AG04449 (cell line): ENCODE data around the gene MCTP1.

ENCODE experiments used
- CTCF ChIA-PET: fragments of 350-600 bp; formaldehyde crosslinking; extraction: SDS; loops from one replicate; lab custom pipeline; 2021; ENCODE audit warnings: antibody characterized with exemption; lab: Yijun Ruan, JAX
- POLR2A ChIA-PET: fragments of 400-600, 350-600 bp; formaldehyde crosslinking; extraction: SDS; loops from one replicate; lab custom pipeline; 2020; ENCODE audit warnings: antibody characterized with exemption, inconsistent platforms; lab: Yijun Ruan, JAX
- DNase-seq: peaks from one replicate; pipeline ENCODE4 v3.0.0-alpha.2; 2010; ENCODE audit warnings: low read depth, low spot score
- H3K4me3 ChIP-seq: 2 replicates; pipeline ENCODE4 v1.5.1; 2011; ENCODE audit warnings: low read depth, mild to moderate bottlenecking, control low read depth, low read length
- CTCF ChIP-seq: IDR thresholded peaks from one replicate; pipeline ENCODE4 v1.5.1; 2011; ENCODE audit warnings: mild to moderate bottlenecking, moderate library complexity, low read length, control low read depth, inconsistent platforms; ENCODE audit not compliant: insufficient read depth; ENCODE audit errors: missing control alignments

Gene MCTP1

DNA sequence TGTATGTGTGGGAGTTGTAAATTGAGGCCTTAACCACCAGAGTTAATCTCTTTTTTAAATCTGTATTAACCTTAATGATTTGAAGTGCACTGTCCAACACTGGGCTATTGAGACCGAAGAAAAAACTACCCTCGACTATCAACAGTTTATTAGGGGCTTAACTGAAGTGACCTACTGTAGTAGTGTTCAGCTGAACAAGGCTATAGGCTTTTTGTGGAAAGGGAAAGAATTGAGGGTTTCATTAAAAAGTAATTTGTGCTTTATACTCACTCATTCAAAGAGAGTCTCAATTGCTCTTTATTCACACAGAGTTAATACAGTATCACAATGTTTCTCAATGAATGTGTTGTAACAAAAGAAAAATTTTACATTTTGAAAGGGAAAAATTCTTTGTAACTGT is 399.0 kb downstream of the MCTP1 start:
- CTCF ChIA-PET, result no interaction called here

GRCh38 chr5:94884311-94884710 is 400.6 kb downstream of the MCTP1 start:
- ChIA-PET POLR2A (no interaction called here), CTCF (no interaction called here)
- no peak for DNase-seq
- no peak overlapping the region for H3K4me3 ChIP-seq
- TF ChIP-seq CTCF, result no peak

More for the DNA sequence above, 399.0 kb downstream of the MCTP1 start:
- DNase-seq, result no peak
- POLR2A ChIA-PET, result no interaction called here
- no peak overlapping the region for H3K4me3 ChIP-seq
- no peak for TF ChIP-seq CTCF

- TF ChIP-seq CTCF, result no peak
- ChIA-PET POLR2A (no interaction called here), CTCF (interaction anchor here (1.5 kb wide), 1 partner anchor 22 kb away, joined by 5 read pairs; no protein-coding TSS in a partner anchor)
- H3K4me3 ChIP-seq, result no peak overlapping the region
- DNase-seq, result no peak
Measured at GRCh38 chr5:94872526-94872925, 412.4 kb downstream of the MCTP1 start.

DNA sequence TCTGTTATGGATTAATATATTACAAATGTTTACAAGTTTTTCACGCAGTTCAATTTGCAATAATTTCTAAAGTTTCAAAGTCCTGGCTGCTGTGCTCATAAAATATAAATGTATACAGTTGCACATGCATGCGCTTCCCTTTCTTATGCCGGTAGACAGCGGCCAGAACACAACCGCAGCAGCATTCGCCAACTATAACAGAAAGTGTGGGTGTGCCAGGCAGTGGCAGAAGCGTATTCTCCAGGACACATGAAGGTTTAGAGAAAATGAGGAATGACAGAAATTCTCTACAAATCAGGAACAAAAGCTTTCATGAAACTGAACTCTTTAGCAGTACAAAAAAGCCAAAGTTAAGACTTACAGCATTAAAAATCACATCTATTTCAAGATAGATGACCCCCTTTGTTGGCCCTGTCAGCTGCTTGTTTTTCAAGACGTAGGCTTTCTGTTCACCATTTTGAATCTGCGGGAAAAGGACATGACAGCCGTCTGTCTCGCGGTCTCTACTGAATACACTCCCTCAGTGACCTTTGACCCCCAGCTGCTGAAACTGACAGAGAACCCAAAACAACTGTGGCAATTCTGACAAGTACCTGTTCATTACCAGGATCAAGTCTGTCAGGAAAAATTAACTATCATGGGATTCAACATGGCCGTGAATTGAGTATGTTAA is 414.2 kb downstream of the MCTP1 start:
- TF ChIP-seq CTCF, result no peak
- ChIA-PET CTCF (interaction anchor here (1.5 kb wide), 1 partner anchor 20 kb away, joined by 5 read pairs; no protein-coding TSS in a partner anchor), POLR2A (no interaction called here)
- H3K4me3 ChIP-seq, result no peak overlapping the region
- DNase-seq, result no peak

- DNase-seq, result no peak
- no peak for TF ChIP-seq CTCF
- H3K4me3 ChIP-seq, result no peak overlapping the region
- ChIA-PET CTCF (no interaction called here), POLR2A (no interaction called here)
Measured at GRCh38 chr5:94869921-94870320, 415.0 kb downstream of the MCTP1 start.

DNA sequence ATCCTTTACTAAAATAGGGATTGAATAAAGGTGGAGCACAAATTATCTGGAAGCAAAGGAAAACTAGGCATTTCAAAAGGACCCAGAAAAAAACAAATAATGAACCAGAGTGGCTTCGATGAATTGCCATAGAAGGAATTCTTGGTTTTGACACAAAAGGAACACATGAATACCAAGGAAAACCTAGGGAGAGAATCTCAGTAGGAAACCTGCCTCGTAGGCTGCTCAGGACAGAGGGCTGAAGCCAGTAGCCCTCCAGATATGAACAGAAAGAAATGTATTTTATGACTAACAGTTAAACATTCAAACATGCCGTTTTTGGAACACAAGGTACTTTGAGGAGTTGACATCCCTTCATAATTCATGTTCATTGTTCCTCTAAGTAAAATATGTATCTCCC is 420.9 kb downstream of the MCTP1 start:
- ChIA-PET POLR2A (no interaction called here), CTCF (no interaction called here)
- H3K4me3 ChIP-seq, result no peak overlapping the region
- DNase-seq, result no peak
- TF ChIP-seq CTCF, result no peak
